ENCODE results near the gene PDE6A.

PDE6A gene

DNA sequence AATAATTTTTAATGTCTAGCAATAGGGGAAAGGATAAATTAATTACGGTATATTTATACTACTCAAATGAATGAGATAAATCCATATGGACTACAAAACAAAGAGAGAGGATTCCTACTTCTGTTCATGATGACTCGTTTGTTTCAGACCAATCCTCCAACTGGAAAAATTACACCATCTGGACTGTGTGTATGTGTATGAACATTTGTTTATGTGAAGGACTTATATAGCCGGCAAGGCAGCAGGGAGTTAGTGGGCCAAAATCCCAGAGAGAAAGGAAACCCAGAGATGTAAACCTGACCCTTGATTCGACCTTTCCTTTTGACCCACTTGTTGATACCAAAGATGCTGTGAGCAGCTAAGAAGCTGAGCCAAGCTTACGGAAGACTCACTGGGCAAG is 20.1 kb downstream of the PDE6A start:
- no peaks in the 10 kb centered on the region for H4K20me1 ChIP-seq (ENCODE audit: insufficient read depth, low read length)
- no peak overlapping the region for H3K4me2 ChIP-seq (ENCODE audit: low read length)
- no peaks in the 10 kb centered on the region for H3K79me2 ChIP-seq (ENCODE audit: low read length)
- H3K9ac ChIP-seq (ENCODE audit: low read length), result no peak overlapping the region
- no peak overlapping the region for H2AFZ ChIP-seq (ENCODE audit: low read depth, low read length)
- no peak overlapping the region for H3K27ac ChIP-seq (ENCODE audit: low read length)
- H3K4me3 ChIP-seq (ENCODE audit: low read length), result no peak overlapping the region
- no peaks in the 10 kb centered on the region for H3K9me3 ChIP-seq (ENCODE audit: insufficient read depth, low read length)
- TF ChIP-seq EZH2phosphoT487 (IDR thresholded peaks at IDR 0.05; ENCODE audit: low read depth) (no peak), CTCF (IDR thresholded peaks at IDR 0.05; ENCODE audit: low read depth, low read length) (no peak)
- H3K36me3 ChIP-seq (replicated peaks; ENCODE audit: low read depth, low read length), result no peaks in the 10 kb centered on the region
- no peaks in the 10 kb centered on the region for H3K27me3 ChIP-seq (ENCODE audit: low read depth, low read length)
- no peaks in the 10 kb centered on the region for H3K4me1 ChIP-seq (ENCODE audit: low read length)

- no peaks in the 10 kb centered on the region for H3K4me1 ChIP-seq (ENCODE audit: low read length)
- no peaks in the 10 kb centered on the region for H3K27me3 ChIP-seq (ENCODE audit: low read depth, low read length)
- no peak overlapping the region for H3K27ac ChIP-seq (ENCODE audit: low read length)
- TF ChIP-seq CTCF (IDR thresholded peaks at IDR 0.05; ENCODE audit: low read depth, low read length), result no peak
- no peak for TF ChIP-seq EZH2phosphoT487 (IDR thresholded peaks at IDR 0.05; ENCODE audit: low read depth)
- H3K36me3 ChIP-seq (replicated peaks; ENCODE audit: low read depth, low read length), result no peaks in the 10 kb centered on the region
- H3K79me2 ChIP-seq (ENCODE audit: low read length), result no peaks in the 10 kb centered on the region
- H4K20me1 ChIP-seq (ENCODE audit: insufficient read depth, low read length), result no peaks in the 10 kb centered on the region
- no peaks in the 10 kb centered on the region for H3K9me3 ChIP-seq (ENCODE audit: insufficient read depth, low read length)
- H3K4me2 ChIP-seq (ENCODE audit: low read length), result no peak overlapping the region
- no peak overlapping the region for H2AFZ ChIP-seq (ENCODE audit: low read depth, low read length)
- H3K9ac ChIP-seq (ENCODE audit: low read length), result no peak overlapping the region
- no peak overlapping the region for H3K4me3 ChIP-seq (ENCODE audit: low read length)
These were observed 21.6 kb downstream of the PDE6A start for GRCh38 chr5:149922950-149923349.

GRCh38 chr5:149921597-149921996 is 23.0 kb downstream of the PDE6A start:
- Histone ChIP-seq H3K9me3 (ENCODE audit: insufficient read depth, low read length) (no peaks in the 10 kb centered on the region), H3K4me2 (ENCODE audit: low read length) (no peak overlapping the region), H3K36me3 (replicated peaks; ENCODE audit: low read depth, low read length) (no peaks in the 10 kb centered on the region), H3K4me1 (ENCODE audit: low read length) (no peaks in the 10 kb centered on the region), H3K4me3 (ENCODE audit: low read length) (no peak overlapping the region), H3K27me3 (ENCODE audit: low read depth, low read length) (no peaks in the 10 kb centered on the region), H4K20me1 (ENCODE audit: insufficient read depth, low read length) (no peaks in the 10 kb centered on the region), H3K79me2 (ENCODE audit: low read length) (no peaks in the 10 kb centered on the region), H3K9ac (ENCODE audit: low read length) (no peak overlapping the region), H2AFZ (ENCODE audit: low read depth, low read length) (no peak overlapping the region), H3K27ac (ENCODE audit: low read length) (no peak overlapping the region)
- TF ChIP-seq EZH2phosphoT487 (IDR thresholded peaks at IDR 0.05; ENCODE audit: low read depth) (no peak), CTCF (IDR thresholded peaks at IDR 0.05; ENCODE audit: low read depth, low read length) (no peak)

- no peaks in the 10 kb centered on the region for H3K4me1 ChIP-seq (ENCODE audit: low read length)
- no peak overlapping the region for H3K9ac ChIP-seq (ENCODE audit: low read length)
- H3K4me3 ChIP-seq (ENCODE audit: low read length), result no peak overlapping the region
- no peak overlapping the region for H3K4me2 ChIP-seq (ENCODE audit: low read length)
- no peaks in the 10 kb centered on the region for H3K36me3 ChIP-seq (replicated peaks; ENCODE audit: low read depth, low read length)
- H3K9me3 ChIP-seq (ENCODE audit: insufficient read depth, low read length), result no peaks in the 10 kb centered on the region
- H3K27me3 ChIP-seq (ENCODE audit: low read depth, low read length), result no peaks in the 10 kb centered on the region
- no peaks in the 10 kb centered on the region for H4K20me1 ChIP-seq (ENCODE audit: insufficient read depth, low read length)
- H3K27ac ChIP-seq (ENCODE audit: low read length), result no peak overlapping the region
- TF ChIP-seq CTCF (IDR thresholded peaks at IDR 0.05; ENCODE audit: low read depth, low read length), result no peak
- H3K79me2 ChIP-seq (ENCODE audit: low read length), result no peaks in the 10 kb centered on the region
- H2AFZ ChIP-seq (ENCODE audit: low read depth, low read length), result no peak overlapping the region
These were observed 27.4 kb downstream of the PDE6A start for GRCh38 chr5:149917073-149917676.
